ENCODE data around the gene RBL2. TPM values are rescaled to one million over a fixed set of nuclear protein-coding genes. Genes with fewer than 3 reads are reported as not detected.

RBL2 gene
- polyA plus RNA-seq, 1 donor (not counting 4 experiments of a cell fraction or from before 2014, with no cell fraction given): 44.6 TPM

DNA sequence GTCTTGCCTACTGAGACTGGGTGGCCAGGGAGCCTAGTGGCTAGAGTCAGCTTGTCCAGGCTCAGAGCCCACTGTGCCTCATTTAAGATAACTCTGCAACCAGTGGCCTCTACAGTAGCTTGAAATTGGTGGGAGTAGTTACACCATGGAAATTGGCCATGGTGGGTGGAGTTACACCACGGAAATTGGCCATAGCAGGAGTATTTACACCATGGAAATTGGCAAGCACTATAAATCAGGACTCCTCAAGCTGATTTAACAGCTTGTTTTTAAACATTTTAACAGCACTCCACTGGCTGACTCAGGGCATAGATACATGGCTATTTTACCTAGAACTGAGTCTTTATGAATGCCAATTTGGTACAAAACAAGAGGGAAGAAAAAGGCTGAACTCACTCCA, 96.5 kb downstream of the RBL2 start:
- TF ChIP-seq, protein P1, sequence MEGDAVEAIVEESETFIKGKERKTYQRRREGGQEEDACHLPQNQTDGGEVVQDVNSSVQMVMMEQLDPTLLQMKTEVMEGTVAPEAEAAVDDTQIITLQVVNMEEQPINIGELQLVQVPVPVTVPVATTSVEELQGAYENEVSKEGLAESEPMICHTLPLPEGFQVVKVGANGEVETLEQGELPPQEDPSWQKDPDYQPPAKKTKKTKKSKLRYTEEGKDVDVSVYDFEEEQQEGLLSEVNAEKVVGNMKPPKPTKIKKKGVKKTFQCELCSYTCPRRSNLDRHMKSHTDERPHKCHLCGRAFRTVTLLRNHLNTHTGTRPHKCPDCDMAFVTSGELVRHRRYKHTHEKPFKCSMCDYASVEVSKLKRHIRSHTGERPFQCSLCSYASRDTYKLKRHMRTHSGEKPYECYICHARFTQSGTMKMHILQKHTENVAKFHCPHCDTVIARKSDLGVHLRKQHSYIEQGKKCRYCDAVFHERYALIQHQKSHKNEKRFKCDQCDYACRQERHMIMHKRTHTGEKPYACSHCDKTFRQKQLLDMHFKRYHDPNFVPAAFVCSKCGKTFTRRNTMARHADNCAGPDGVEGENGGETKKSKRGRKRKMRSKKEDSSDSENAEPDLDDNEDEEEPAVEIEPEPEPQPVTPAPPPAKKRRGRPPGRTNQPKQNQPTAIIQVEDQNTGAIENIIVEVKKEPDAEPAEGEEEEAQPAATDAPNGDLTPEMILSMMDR (optimal IDR thresholded peaks at IDR 0.05 in 1 of 3, IDR thresholded peaks at IDR 0.05 in 1 of 3, conservative IDR thresholded peaks at IDR 0.05 in 1 of 3; ENCODE audit: extremely low read depth in 1 of 3, insufficient read depth in 2 of 3, low read length in 3 of 3): no peak
- TF ChIP-seq EZH2 (IDR thresholded peaks at IDR 0.05; ENCODE audit: low read length): no peak
- Histone ChIP-seq H4K20me1 (ENCODE audit: control insufficient read depth, extremely low read depth, insufficient read depth, low read length) (no peaks in the 10 kb centered on the region), H3K27me3 (ENCODE audit: control insufficient read depth, extremely low read depth, insufficient read depth, low read length) (no peaks in the 10 kb centered on the region), H3K9ac (ENCODE audit: control insufficient read depth, extremely low read depth, insufficient read depth, low read length) (no peak overlapping the region), H3K27ac (ENCODE audit: control insufficient read depth, insufficient read depth, low read length) (no peak overlapping the region), H3K4me1 (ENCODE audit: control insufficient read depth, extremely low read depth, insufficient read depth, low read length) (peaks cover 4% of the 10 kb centered on the region), H3K9me1 (ENCODE audit: control insufficient read depth, extremely low read depth, insufficient read depth, low read length) (no peaks in the 10 kb centered on the region), H3K4me2 (ENCODE audit: control insufficient read depth, extremely low read depth, insufficient read depth, low read depth, low read length) (no peak overlapping the region), H3K79me2 (ENCODE audit: control insufficient read depth, insufficient read depth, low read length) (no peaks in the 10 kb centered on the region), H3K36me3 (ENCODE audit: control insufficient read depth in 2 of 2, extremely low read depth in 1 of 2, insufficient read depth in 2 of 2, low read length in 2 of 2) (no peaks in the 10 kb centered on the region), H3K9me3 (ENCODE audit: control insufficient read depth, low read depth, low read length) (no peaks in the 10 kb centered on the region), H2AFZ (ENCODE audit: control insufficient read depth, low read length) (no peak overlapping the region), H3K4me3 (ENCODE audit: control insufficient read depth in 2 of 3, extremely low read depth in 1 of 3, insufficient read depth in 2 of 3, low read depth in 1 of 3, low read length in 3 of 3) (no peak overlapping the region)
- FAIRE-seq (no peak), DNase-seq (ENCODE audit: low read depth, low spot score) (no peak)
- dilution Hi-C loops (cut with MboI; ENCODE audit: extremely low pct_ligation_motif_present, low sequenced_read_pairs): no loop called here

DNA sequence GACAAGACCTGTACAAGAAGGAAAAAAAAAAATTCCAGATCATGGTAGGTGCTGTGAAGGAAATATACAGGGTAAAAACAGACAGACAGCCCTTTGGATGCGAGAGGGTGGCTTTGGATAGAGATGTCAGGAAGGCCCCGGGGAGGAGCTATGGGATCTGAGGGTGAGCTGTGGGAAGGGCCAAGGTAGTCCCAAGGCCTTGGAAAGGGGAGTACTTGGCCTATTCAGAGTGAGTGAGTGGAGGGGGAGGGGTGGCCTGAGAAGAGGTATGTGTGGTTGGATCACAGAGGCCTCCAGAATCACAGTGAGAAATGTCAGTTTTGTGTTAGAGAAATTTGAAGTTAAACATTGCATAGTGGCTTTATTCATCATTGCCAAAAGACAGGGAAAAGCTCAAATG, 99.9 kb downstream of the RBL2 start:
- no peak for FAIRE-seq
- Histone ChIP-seq H3K4me2 (ENCODE audit: control insufficient read depth, extremely low read depth, insufficient read depth, low read depth, low read length) (no peak overlapping the region), H3K9me1 (ENCODE audit: control insufficient read depth, extremely low read depth, insufficient read depth, low read length) (no peaks in the 10 kb centered on the region), H3K9me3 (ENCODE audit: control insufficient read depth, low read depth, low read length) (no peaks in the 10 kb centered on the region), H3K36me3 (ENCODE audit: control insufficient read depth in 2 of 2, extremely low read depth in 1 of 2, insufficient read depth in 2 of 2, low read length in 2 of 2) (no peaks in the 10 kb centered on the region), H3K4me1 (ENCODE audit: control insufficient read depth, extremely low read depth, insufficient read depth, low read length) (no peaks in the 10 kb centered on the region), H3K9ac (ENCODE audit: control insufficient read depth, extremely low read depth, insufficient read depth, low read length) (no peak overlapping the region), H4K20me1 (ENCODE audit: control insufficient read depth, extremely low read depth, insufficient read depth, low read length) (no peaks in the 10 kb centered on the region), H3K79me2 (ENCODE audit: control insufficient read depth, insufficient read depth, low read length) (no peaks in the 10 kb centered on the region), H3K27me3 (ENCODE audit: control insufficient read depth, extremely low read depth, insufficient read depth, low read length) (no peaks in the 10 kb centered on the region), H3K4me3 (ENCODE audit: control insufficient read depth in 2 of 3, extremely low read depth in 1 of 3, insufficient read depth in 2 of 3, low read depth in 1 of 3, low read length in 3 of 3) (no peak overlapping the region), H3K27ac (ENCODE audit: control insufficient read depth, insufficient read depth, low read length) (no peak overlapping the region), H2AFZ (ENCODE audit: control insufficient read depth, low read length) (no peak overlapping the region)
- dilution Hi-C loops (cut with MboI; ENCODE audit: extremely low pct_ligation_motif_present, low sequenced_read_pairs): no loop called here
- no peak for DNase-seq (ENCODE audit: low read depth, low spot score)
- TF ChIP-seq, protein P1 (optimal IDR thresholded peaks at IDR 0.05 in 1 of 3, IDR thresholded peaks at IDR 0.05 in 1 of 3, conservative IDR thresholded peaks at IDR 0.05 in 1 of 3; ENCODE audit: extremely low read depth in 1 of 3, insufficient read depth in 2 of 3, low read length in 3 of 3): no peak
